Breast epithelium (tissue), 4 donors: Measurements from ENCODE around the gene SCGB2A2. TPM values are rescaled to one million over a fixed set of nuclear protein-coding genes. Genes with fewer than 3 reads are reported as not detected.

Experiments used
- DNase-seq, 2 donors: peaks; one replicate each; pipeline ENCODE4 v3.0.0-alpha.2; 2019; ENCODE audit warnings: low spot score in 2 of 2
- H3K27ac ChIP-seq, 2 donors: fragments of 200-600 bp; sonication (generic) in 1 of 2; one replicate each; pipeline ENCODE4 v1.5.1; 2016 to 2019; ENCODE audit warnings: mild to moderate bottlenecking in 1 of 2
- H3K27me3 ChIP-seq, 2 donors: fragments of 200-600 bp; sonication (generic) in 1 of 2; one replicate each; pipeline versions ENCODE4 v1.5.1 to v1.6.0; 2017 to 2019; ENCODE audit warnings: control low read depth in 1 of 2, mild to moderate bottlenecking in 1 of 2
- H3K36me3 ChIP-seq: fragments of 200-600 bp; one replicate; pipeline ENCODE4 v1.5.1; 2019
- H3K4me1 ChIP-seq, 2 donors: fragments of 200-600 bp; sonication (generic); one replicate each; pipeline ENCODE4 v1.5.1; 2016 to 2019; ENCODE audit warnings: control low read depth in 1 of 2
- H3K4me3 ChIP-seq, 3 donors: fragments of 200-600 bp; sonication (generic); 1 replicate in 2 of 3; 2 replicates in 1 of 3; pipeline ENCODE4 v1.5.1; 2016 to 2019; ENCODE audit warnings: mild to moderate bottlenecking in 3 of 3, moderate library complexity in 2 of 3
- H3K9me3 ChIP-seq, 2 donors: fragments of 200-600 bp; sonication (generic) in 1 of 2; one replicate each; pipeline ENCODE4 v1.5.1; 2016 to 2019; ENCODE audit warnings: control low read depth in 1 of 2
- CTCF ChIP-seq, 3 donors: fragments of 450-650 bp; IDR thresholded peaks; one replicate each; pipeline ENCODE4 v1.5.1; 2016 to 2017; ENCODE audit warnings: antibody characterized with exemption in 3 of 3, mild to moderate bottlenecking in 3 of 3, moderate library complexity in 3 of 3
- POLR2A ChIP-seq: fragments of 450-650 bp; IDR thresholded peaks from one replicate; pipeline ENCODE4 v1.6.1; 2016; ENCODE audit warnings: antibody characterized with exemption, mild to moderate bottlenecking, moderate library complexity
- POLR2AphosphoS5 ChIP-seq, 3 donors: sonication (generic); formaldehyde crosslinking; IDR thresholded peaks; one replicate each; pipeline ENCODE4 v1.6.1; 2017; ENCODE audit warnings: antibody characterized with exemption in 3 of 3
- intact Hi-C: fragments of 100-400 bp; cut with DNase I; formaldehyde crosslinking; loops from one replicate; pipeline ENCODE4 v1.15.1; 2023; ENCODE audit warnings: low total_unique reads
- total RNA-seq, 3 donors: library from RNA; depleted of rRNA; stranded (reverse); fragments of >200 nt; gene quantifications; one replicate each; pipeline ENCODE4 v1.1.0, GENCODE V29; 2016

SCGB2A2 gene
- total RNA-seq, 3 donors from 2014 or later, result 1.4 to 2,173 (median 715) TPM

- Histone ChIP-seq H3K36me3 (no peaks in the 10 kb centered on the region), H3K4me1 (no peaks in the 10 kb centered on the region), H3K27me3 (no peaks in the 10 kb centered on the region), H3K9me3 (peaks cover 22 to 45% of the 10 kb centered on the region in 2 donors), H3K4me3 (no peak overlapping the region), H3K27ac (no peak overlapping the region)
- intact Hi-C loops, result loop anchor here (2.0 kb wide), 1 partner anchor 57 kb away; no protein-coding TSS in a partner anchor
- no peak for TF ChIP-seq POLR2A
- TF ChIP-seq POLR2AphosphoS5 (IDR thresholded peaks at IDR 0.05), result no peak
- no peak for TF ChIP-seq CTCF (IDR thresholded peaks at IDR 0.05)
- no peak for DNase-seq
These were observed 18.3 kb upstream of the SCGB2A2 start for GRCh38 chr11:62251698-62252097.

GRCh38 chr11:62253999-62254542 lies 15.9 kb upstream of the SCGB2A2 start:
- DNase-seq, result no peak
- no peaks in the 10 kb centered on the region for H3K36me3 ChIP-seq
- TF ChIP-seq CTCF (IDR thresholded peaks at IDR 0.05), result no peak
- no peak for TF ChIP-seq POLR2A
- TF ChIP-seq POLR2AphosphoS5 (IDR thresholded peaks at IDR 0.05), result no peak
- H3K4me3 ChIP-seq, result no peak overlapping the region
- no peak overlapping the region for H3K27ac ChIP-seq
- no peaks in the 10 kb centered on the region for H3K27me3 ChIP-seq
- H3K4me1 ChIP-seq, result no peaks in the 10 kb centered on the region
- peaks cover 22 to 45% of the 10 kb centered on the region in 2 donors for H3K9me3 ChIP-seq
- intact Hi-C loops, result no loop called here

- Histone ChIP-seq H3K36me3 (no peaks in the 10 kb centered on the region), H3K9me3 (peaks cover 12 to 26% of the 10 kb centered on the region in 2 donors), H3K4me3 (no peak overlapping the region), H3K27me3 (no peaks in the 10 kb centered on the region), H3K27ac (no peak overlapping the region), H3K4me1 (no peaks in the 10 kb centered on the region)
- DNase-seq, result no peak
- TF ChIP-seq POLR2AphosphoS5 (IDR thresholded peaks at IDR 0.05) (no peak), CTCF (IDR thresholded peaks at IDR 0.05) (no peak)
- intact Hi-C loops, result no loop called here
These were observed 13.7 kb upstream of the SCGB2A2 start for GRCh38 chr11:62256281-62256680.

- H3K4me3 ChIP-seq, result peak overlapping the region in 2 of 3 donors; percentile 3 to 16
- no peaks in the 10 kb centered on the region for H3K9me3 ChIP-seq
- H3K27ac ChIP-seq, result peak overlapping the region; percentile 53 to 64
- intact Hi-C loops, result no loop called here
- DNase-seq, result no peak
- TF ChIP-seq POLR2AphosphoS5 (IDR thresholded peaks at IDR 0.05) (no peak), POLR2A (no peak), CTCF (IDR thresholded peaks at IDR 0.05) (no peak)
- no peaks in the 10 kb centered on the region for H3K4me1 ChIP-seq
- H3K27me3 ChIP-seq, result no peaks in the 10 kb centered on the region
- H3K36me3 ChIP-seq, result no peaks in the 10 kb centered on the region
These were observed 9.6 kb upstream of the SCGB2A2 start for GRCh38 chr11:62260261-62260953.

- Histone ChIP-seq H3K36me3 (no peaks in the 10 kb centered on the region), H3K4me1 (no peaks in the 10 kb centered on the region), H3K27ac (peak overlapping the region; percentile 68 to 80), H3K9me3 (no peaks in the 10 kb centered on the region), H3K4me3 (no peak overlapping the region), H3K27me3 (no peaks in the 10 kb centered on the region)
- intact Hi-C loops, result no loop called here
- no peak for DNase-seq
- TF ChIP-seq CTCF (IDR thresholded peaks at IDR 0.05), result no peak
- no peak for TF ChIP-seq POLR2AphosphoS5 (IDR thresholded peaks at IDR 0.05)
- TF ChIP-seq POLR2A, result no peak
These were observed 6.0 kb upstream of the SCGB2A2 start for GRCh38 chr11:62264004-62264403.
